ENCODE data around the gene EPN2. TPM values are rescaled to one million over a fixed set of nuclear protein-coding genes. Genes with fewer than 3 reads are reported as not detected.
A peak's percentile ranks its signal among the peaks of the same experiment; 100 is the strongest.

Gene EPN2
- polyA plus RNA-seq, 3 donors: 0.93 TPM; not detected in 2

- Histone ChIP-seq H3K9me3 (replicated peaks in 1 of 2; ENCODE audit: control insufficient read depth in 1 of 2, insufficient read depth in 1 of 2, low read length in 2 of 2) (no peaks in the 10 kb centered on the region), H2AFZ (ENCODE audit: insufficient read depth, low read depth, low read length, poor library complexity, severe bottlenecking) (no peak overlapping the region), H3K79me2 (ENCODE audit: insufficient read depth, low read length) (peaks cover 41% of the 10 kb centered on the region), H3K36me3 (replicated peaks in 1 of 2; ENCODE audit: control insufficient read depth in 1 of 2, insufficient read depth in 2 of 2, low read length in 2 of 2) (peaks cover 49 to 55% of the 10 kb centered on the region in 2 donors), H4K20me1 (ENCODE audit: insufficient read depth, low read length) (no peaks in the 10 kb centered on the region), H3K4me2 (replicated peaks; ENCODE audit: extremely low read depth, low read length, poor library complexity, severe bottlenecking) (no peak overlapping the region), H3K9ac (ENCODE audit: insufficient read depth, low read length, poor library complexity, severe bottlenecking) (no peak overlapping the region), H3K4me3 (replicated peaks in 1 of 3; ENCODE audit: low read depth in 2 of 3, low read length in 3 of 3) (no peak overlapping the region), H3K4me1 (ENCODE audit: control insufficient read depth in 1 of 2, insufficient read depth in 2 of 2, low read length in 2 of 2) (peaks cover 47 to 54% of the 10 kb centered on the region in 2 donors), H3K27ac (ENCODE audit: low read depth in 1 of 2, low read length in 2 of 2) (no peak overlapping the region), H3K27me3 (ENCODE audit: control insufficient read depth in 2 of 2, insufficient read depth in 2 of 2, low read length in 2 of 2) (no peaks in the 10 kb centered on the region)
- peaks cover 0 to 2% (median 0%) of the 10 kb centered on the region in 7 donors for H3K9me3 Mint-ChIP-seq
- intact Hi-C loops (cut with micrococcal nuclease): loop anchor here in 1 of 2 donors (5.0 kb wide), 1 partner anchor 36 kb away; no protein-coding TSS in a partner anchor
- WGBS (ENCODE audit: insufficient coverage): 100% methylated on average over 7 of the region's 7 CpGs
- H3K27ac Mint-ChIP-seq: peak overlapping the region in 1 of 7 donors; percentile 10
- H3K36me3 Mint-ChIP-seq: peaks cover 57 to 64% of the 10 kb centered on the region in 2 donors
- H3K4me1 Mint-ChIP-seq: peaks cover 45% of the 10 kb centered on the region
- no peak for TF ChIP-seq CTCF (IDR thresholded peaks at IDR 0.05)
- H3K27me3 Mint-ChIP-seq (ENCODE audit: low read depth in 3 of 3): peaks cover 2 to 5% (median 3%) of the 10 kb centered on the region in 3 donors
- no peak overlapping the region for H3K4me3 Mint-ChIP-seq
- no peak for DNase-seq
Observed at GRCh38 chr17:19381361-19381740, 144.2 kb downstream of the EPN2 start.

GRCh38 chr17:19381741-19382444 lies 144.7 kb downstream of the EPN2 start:
- Histone ChIP-seq H3K36me3 (replicated peaks in 1 of 2; ENCODE audit: control insufficient read depth in 1 of 2, insufficient read depth in 2 of 2, low read length in 2 of 2) (peaks cover 49 to 55% of the 10 kb centered on the region in 2 donors), H3K4me3 (replicated peaks in 1 of 3; ENCODE audit: low read depth in 2 of 3, low read length in 3 of 3) (no peak overlapping the region), H3K4me1 (ENCODE audit: control insufficient read depth in 1 of 2, insufficient read depth in 2 of 2, low read length in 2 of 2) (peaks cover 50 to 57% of the 10 kb centered on the region in 2 donors), H3K27me3 (ENCODE audit: control insufficient read depth in 2 of 2, insufficient read depth in 2 of 2, low read length in 2 of 2) (no peaks in the 10 kb centered on the region), H3K79me2 (ENCODE audit: insufficient read depth, low read length) (peaks cover 39% of the 10 kb centered on the region), H2AFZ (ENCODE audit: insufficient read depth, low read depth, low read length, poor library complexity, severe bottlenecking) (no peak overlapping the region), H3K27ac (ENCODE audit: low read depth in 1 of 2, low read length in 2 of 2) (no peak overlapping the region), H3K9me3 (replicated peaks in 1 of 2; ENCODE audit: control insufficient read depth in 1 of 2, insufficient read depth in 1 of 2, low read length in 2 of 2) (no peaks in the 10 kb centered on the region), H4K20me1 (ENCODE audit: insufficient read depth, low read length) (no peaks in the 10 kb centered on the region), H3K9ac (ENCODE audit: insufficient read depth, low read length, poor library complexity, severe bottlenecking) (no peak overlapping the region), H3K4me2 (replicated peaks; ENCODE audit: extremely low read depth, low read length, poor library complexity, severe bottlenecking) (no peak overlapping the region)
- no peak overlapping the region for H3K4me3 Mint-ChIP-seq
- TF ChIP-seq CTCF (IDR thresholded peaks at IDR 0.05): no peak
- peaks cover 2 to 5% (median 3%) of the 10 kb centered on the region in 3 donors for H3K27me3 Mint-ChIP-seq (ENCODE audit: low read depth in 3 of 3)
- peaks cover 47% of the 10 kb centered on the region for H3K4me1 Mint-ChIP-seq
- no peak overlapping the region for H3K27ac Mint-ChIP-seq
- DNase-seq: no peak
- peaks cover 0 to 2% (median 0%) of the 10 kb centered on the region in 7 donors for H3K9me3 Mint-ChIP-seq
- intact Hi-C loops (cut with micrococcal nuclease): loop anchor here in 1 of 2 donors (5.0 kb wide), 1 partner anchor 35 kb away; no protein-coding TSS in a partner anchor
- WGBS (ENCODE audit: insufficient coverage): 96% methylated on average over 27 of the region's 31 CpGs
- peaks cover 57 to 64% of the 10 kb centered on the region in 2 donors for H3K36me3 Mint-ChIP-seq

All from CD14-positive monocyte (primary cell).